ENCODE data around the gene KHNYN. TPM values are rescaled to one million over a fixed set of nuclear protein-coding genes. Genes with fewer than 3 reads are reported as not detected.

Gene KHNYN
- polyA plus RNA-seq, 3 donors, result 41.0 to 42.4 (median 41.1) TPM

DNA sequence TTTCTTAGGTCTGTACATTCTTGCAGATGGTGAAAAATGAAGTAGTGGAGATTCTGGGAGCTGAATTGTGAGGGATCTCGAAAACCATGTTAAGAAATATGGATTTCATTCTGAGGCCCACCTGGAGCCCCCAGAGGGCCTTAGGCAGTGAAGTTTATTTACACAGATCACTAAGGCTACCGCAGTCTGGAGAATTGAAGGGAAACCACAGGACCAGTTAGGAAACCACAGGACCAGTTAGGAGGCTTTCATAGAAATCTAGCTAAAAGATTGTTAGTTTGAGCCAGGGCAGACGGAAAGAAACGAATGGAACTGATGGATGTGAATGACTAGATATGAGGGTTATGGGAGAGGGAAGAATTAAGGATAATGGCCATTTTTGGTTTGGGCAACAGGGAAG lies 7.5 kb upstream of the KHNYN start:
- DNase-seq (ENCODE audit: low read depth in 3 of 3, low spot score in 2 of 3), result no peak

DNA sequence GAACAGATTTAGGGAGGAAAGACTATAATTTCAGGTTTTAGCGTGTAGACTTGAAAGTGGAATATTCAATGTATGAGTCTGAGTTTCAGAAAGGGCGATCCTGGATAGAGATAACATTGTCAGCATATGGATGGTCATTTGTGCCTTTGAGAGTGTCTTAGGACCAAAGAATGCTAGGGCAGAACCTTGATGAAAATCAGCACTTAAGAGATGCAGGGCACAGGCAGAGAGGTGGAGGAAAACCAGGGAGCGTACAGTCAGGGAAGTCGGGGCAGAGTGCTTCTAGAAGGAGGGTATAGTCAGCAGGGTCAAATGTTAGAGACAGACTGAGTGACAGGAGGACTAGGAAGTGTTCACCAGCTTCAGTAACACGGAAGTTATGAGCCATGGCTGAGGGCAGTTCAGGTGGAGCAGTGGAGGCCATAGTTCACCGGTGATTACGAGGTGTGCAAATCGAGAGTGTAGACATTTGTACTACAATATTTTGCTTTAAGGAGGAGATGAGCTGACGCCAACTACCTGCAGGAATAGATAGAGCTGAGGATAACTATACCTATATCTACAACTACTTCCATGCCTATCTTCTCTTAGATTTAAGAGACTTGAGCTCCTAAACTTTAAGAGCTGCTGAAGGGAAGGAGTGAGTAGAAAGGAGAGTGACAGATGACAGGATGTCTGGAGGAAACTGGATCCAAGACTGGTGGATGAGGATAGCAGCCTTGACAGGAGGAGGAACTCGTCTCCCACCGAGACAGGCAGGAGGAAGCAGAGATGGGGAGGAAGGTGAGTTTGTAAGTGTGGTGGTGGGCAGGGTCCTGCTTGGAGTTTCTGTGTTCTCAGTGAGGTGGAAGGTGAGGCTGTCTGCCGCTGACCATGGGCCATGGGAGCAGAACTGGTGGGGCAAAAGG lies 6.8 kb upstream of the KHNYN start:
- DNase-seq (ENCODE audit: low read depth in 3 of 3, low spot score in 2 of 3), result no peak

DNA sequence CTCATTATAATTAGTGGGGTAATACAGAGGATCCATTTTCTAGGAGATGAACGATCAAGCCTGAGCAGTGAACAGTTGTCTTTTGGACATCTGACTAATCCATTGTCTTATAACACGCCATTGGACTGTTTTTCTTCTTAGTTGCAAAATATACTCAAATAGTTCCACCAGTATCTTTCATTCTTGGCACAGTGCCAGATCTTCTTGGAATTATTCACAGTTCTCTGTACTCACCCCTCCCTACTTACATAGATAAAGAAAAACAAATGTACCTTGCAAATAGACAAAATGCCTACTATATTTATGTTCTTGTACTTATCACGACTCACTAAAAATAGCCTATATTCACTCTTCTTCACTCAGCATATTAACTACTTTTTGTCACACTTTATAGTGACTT lies 4.0 kb upstream of the KHNYN start:
- DNase-seq (ENCODE audit: low read depth in 3 of 3, low spot score in 2 of 3), result no peak

- no peak for DNase-seq (ENCODE audit: low read depth in 3 of 3, low spot score in 2 of 3)
Measured at GRCh38 chr14:24426150-24426911, 3.4 kb upstream of the KHNYN start.

- DNase-seq (ENCODE audit: low read depth in 3 of 3, low spot score in 2 of 3), result no peak
Measured at GRCh38 chr14:24426912-24427536, 2.7 kb upstream of the KHNYN start.

GRCh38 chr14:24427537-24428508 lies 1.9 kb upstream of the KHNYN start:
- no peak for DNase-seq (ENCODE audit: low read depth in 3 of 3, low spot score in 2 of 3)

DNA sequence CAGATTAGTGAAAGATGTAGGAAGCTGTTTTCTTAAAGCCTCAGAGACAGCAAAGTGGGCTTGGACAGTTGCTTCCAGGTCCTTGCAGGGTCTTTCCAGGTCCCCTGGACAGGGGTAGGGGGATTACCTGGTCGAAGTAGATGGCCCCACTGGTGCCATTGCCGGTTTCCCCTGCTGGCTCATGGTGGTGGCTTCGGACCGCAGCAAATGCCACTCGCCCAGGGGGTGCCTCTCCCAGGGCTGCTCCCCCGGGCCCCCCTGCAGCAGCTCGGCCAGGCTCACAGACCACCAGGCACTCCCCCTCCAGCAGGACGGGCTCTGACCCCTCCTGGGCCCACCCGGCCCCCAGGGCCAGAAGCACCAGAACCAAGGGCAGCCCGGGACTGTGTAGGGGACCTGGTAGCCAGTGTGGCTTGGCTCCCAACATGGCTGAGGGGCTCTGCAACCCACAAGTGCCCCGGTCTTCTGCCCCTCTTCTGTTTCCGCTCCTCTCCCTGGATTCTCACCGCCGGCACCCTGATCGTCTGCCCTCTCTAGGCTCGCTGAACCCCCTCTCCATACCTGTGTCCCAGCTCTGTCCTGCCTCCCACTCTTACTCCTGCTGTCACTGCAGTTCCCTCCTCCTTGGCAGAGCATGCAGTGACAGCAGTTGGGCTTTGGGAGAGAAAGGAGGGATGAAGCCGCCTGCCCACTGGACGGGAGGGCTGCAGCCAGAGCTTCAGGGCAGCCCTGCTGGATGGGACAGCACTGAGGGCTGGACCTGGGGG lies 943 bp upstream of the KHNYN start:
- DNase-seq (ENCODE audit: low read depth in 3 of 3, low spot score in 2 of 3), result no peak

GRCh38 chr14:24430143-24430681 lies 458 bp downstream of the KHNYN start:
- DNase-seq (ENCODE audit: low read depth in 3 of 3, low spot score in 2 of 3), result peak in 2 of 3 donors; percentile 45 to 66

- DNase-seq (ENCODE audit: low read depth in 3 of 3, low spot score in 2 of 3), result no peak
Measured at GRCh38 chr14:24430682-24431568, 1.2 kb downstream of the KHNYN start.

- DNase-seq (ENCODE audit: low read depth in 3 of 3, low spot score in 2 of 3), result peak; percentile 62 to 79 (median 68)
Measured at GRCh38 chr14:24431569-24432258, 2.0 kb downstream of the KHNYN start.

- DNase-seq (ENCODE audit: low read depth in 3 of 3, low spot score in 2 of 3), result no peak
Measured at GRCh38 chr14:24432259-24433131, 2.7 kb downstream of the KHNYN start.

- DNase-seq (ENCODE audit: low read depth in 3 of 3, low spot score in 2 of 3), result no peak
Measured at GRCh38 chr14:24434036-24434435, 4.3 kb downstream of the KHNYN start.

- no peak for DNase-seq (ENCODE audit: low read depth in 3 of 3, low spot score in 2 of 3)
Measured at GRCh38 chr14:24434676-24435075, 4.9 kb downstream of the KHNYN start.

GRCh38 chr14:24435192-24435810 lies 5.5 kb downstream of the KHNYN start:
- no peak for DNase-seq (ENCODE audit: low read depth in 3 of 3, low spot score in 2 of 3)

DNA sequence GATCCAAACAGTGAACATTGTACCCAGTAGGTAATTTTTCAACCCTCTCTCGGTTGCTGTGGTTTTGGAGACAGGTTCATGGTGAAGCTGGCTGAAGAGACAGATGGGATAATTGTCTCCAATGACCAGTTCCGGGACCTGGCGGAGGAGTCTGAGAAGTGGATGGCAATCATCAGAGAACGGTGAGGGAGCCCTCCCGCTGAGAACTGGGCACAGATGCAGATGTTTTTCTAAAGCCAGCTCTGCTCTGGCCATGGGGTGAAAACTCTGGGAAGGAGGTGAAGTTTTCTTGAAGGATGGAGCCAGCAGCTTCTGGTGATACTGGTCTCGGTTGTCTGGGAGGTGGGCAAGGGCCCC lies 6.2 kb downstream of the KHNYN start:
- no peak for DNase-seq (ENCODE audit: low read depth in 3 of 3, low spot score in 2 of 3)

- peak in 2 of 3 donors; percentile 40 to 61 for DNase-seq (ENCODE audit: low read depth in 3 of 3, low spot score in 2 of 3)
Measured at GRCh38 chr14:24436355-24437019, 6.7 kb downstream of the KHNYN start.

Measured in right renal cortex interstitium (tissue), 3 donors.